NCI-H226 (cell line): ENCODE measurements around the gene PVR.
"Not testable (repeated sequence)": the region's sequence is repeated elsewhere in the genome, so short reads cannot be mapped to it uniquely, and the experiment has no call there.

Experiments used
- DNase-seq: peaks from one replicate; pipeline ENCODE4 v3.0.0-alpha.2; 2015

PVR gene

GRCh38 chr19:44703336-44704078 lies 59.8 kb downstream of the PVR start:
- DNase-seq: no peak

GRCh38 chr19:44704982-44705381 lies 61.3 kb downstream of the PVR start:
- DNase-seq: no peak

GRCh38 chr19:44705502-44706010 lies 61.8 kb downstream of the PVR start:
- DNase-seq: no peak

- no peak for DNase-seq
Measured at GRCh38 chr19:44706506-44707236, 63.0 kb downstream of the PVR start.

GRCh38 chr19:44707794-44708193 lies 64.1 kb downstream of the PVR start:
- DNase-seq: no peak

- no peak for DNase-seq
Measured at GRCh38 chr19:44708940-44709339, 65.2 kb downstream of the PVR start.

GRCh38 chr19:44709434-44710266 lies 65.9 kb downstream of the PVR start:
- DNase-seq: not testable (repeated sequence)

- no peak for DNase-seq
Measured at GRCh38 chr19:44710483-44710882, 66.8 kb downstream of the PVR start.

- DNase-seq: no peak
Measured at GRCh38 chr19:44712864-44713515, 69.3 kb downstream of the PVR start.
